Right lobe of liver (tissue), 4 donors: Measurements from ENCODE around the gene KCNB1.

Experiments
- POLR2A ChIP-seq: fragments of 450-650 bp; IDR thresholded peaks from one replicate; pipeline ENCODE4 v1.6.1; 2017; ENCODE audit warnings: antibody characterized with exemption, mild to moderate bottlenecking
- TF ChIP-seq, protein P1 (sequence below), 4 donors: fragments of 200-600 bp in 3 of 4; fragments of 450-650 bp in 1 of 4; IDR thresholded peaks; one replicate each; pipeline versions ENCODE4 v1.5.1 to v1.8.0; 2016 to 2022; ENCODE audit warnings: antibody characterized with exemption in 4 of 4, mild to moderate bottlenecking in 2 of 4
- donor health status: DM: no; HTN: no; CAD: no.
- donor health status: DM: no; HTN: no; CAD: no.
- donor health status: DM: no; HTN: yes; CAD: no.

DNA sequence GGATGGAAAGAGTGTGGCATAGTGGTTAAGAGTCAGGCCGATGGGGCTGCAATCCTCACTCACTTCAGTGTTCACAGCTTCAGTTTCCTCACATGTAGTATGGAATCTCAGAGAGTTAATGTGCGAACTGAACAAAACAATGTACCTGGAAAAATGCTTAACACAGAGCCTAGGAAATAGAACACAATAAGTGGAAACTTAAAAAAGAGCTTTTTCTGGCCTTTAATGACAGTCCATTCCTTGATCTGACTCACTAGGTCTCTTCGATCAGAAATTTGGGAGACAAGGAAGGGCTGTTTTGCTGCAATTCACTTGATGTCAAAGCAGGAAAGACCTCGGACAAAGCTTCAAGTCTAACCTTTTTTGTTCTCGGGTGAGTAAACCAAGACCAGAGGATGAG lies 56.1 kb downstream of the KCNB1 start:
- TF ChIP-seq, protein P1, sequence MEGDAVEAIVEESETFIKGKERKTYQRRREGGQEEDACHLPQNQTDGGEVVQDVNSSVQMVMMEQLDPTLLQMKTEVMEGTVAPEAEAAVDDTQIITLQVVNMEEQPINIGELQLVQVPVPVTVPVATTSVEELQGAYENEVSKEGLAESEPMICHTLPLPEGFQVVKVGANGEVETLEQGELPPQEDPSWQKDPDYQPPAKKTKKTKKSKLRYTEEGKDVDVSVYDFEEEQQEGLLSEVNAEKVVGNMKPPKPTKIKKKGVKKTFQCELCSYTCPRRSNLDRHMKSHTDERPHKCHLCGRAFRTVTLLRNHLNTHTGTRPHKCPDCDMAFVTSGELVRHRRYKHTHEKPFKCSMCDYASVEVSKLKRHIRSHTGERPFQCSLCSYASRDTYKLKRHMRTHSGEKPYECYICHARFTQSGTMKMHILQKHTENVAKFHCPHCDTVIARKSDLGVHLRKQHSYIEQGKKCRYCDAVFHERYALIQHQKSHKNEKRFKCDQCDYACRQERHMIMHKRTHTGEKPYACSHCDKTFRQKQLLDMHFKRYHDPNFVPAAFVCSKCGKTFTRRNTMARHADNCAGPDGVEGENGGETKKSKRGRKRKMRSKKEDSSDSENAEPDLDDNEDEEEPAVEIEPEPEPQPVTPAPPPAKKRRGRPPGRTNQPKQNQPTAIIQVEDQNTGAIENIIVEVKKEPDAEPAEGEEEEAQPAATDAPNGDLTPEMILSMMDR (IDR thresholded peaks at IDR 0.05): no peak
- TF ChIP-seq POLR2A: no peak
